ENCODE measurements around the gene ATP8B4. TPM values are rescaled to one million over a fixed set of nuclear protein-coding genes. Genes with fewer than 3 reads are reported as not detected.

Gene ATP8B4
- total RNA-seq, 6 experiments from 2014 or later, result 0.31 to 1.6 (median 0.91) TPM

DNA sequence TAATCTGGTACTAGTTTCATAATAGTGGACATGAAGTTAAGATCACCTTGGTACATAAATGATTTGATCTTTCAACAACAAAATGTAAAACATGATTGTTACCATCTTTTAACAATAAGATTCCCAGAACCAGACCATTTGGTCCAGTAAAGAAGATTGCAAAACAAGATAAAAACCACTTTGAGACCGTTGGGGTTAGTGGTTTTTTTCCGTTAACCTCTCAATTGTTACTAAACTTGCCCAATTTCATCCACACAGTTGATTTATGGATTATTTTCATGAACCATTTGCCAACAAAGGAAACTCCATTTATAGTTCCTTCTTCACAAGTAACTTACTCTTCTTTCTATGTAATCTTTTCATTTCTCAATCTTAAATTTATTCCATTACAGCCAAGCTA, 53.8 kb downstream of the ATP8B4 start:
- no peak overlapping the region for H3K27ac Mint-ChIP-seq
- no peaks in the 10 kb centered on the region for H3K9me3 Mint-ChIP-seq
- no peak overlapping the region for H3K4me3 Mint-ChIP-seq
- H3K4me1 Mint-ChIP-seq (ENCODE audit: low read depth), result peaks cover 8% of the 10 kb centered on the region; the same call in 1 of the 2 replicates
- peaks cover 2% of the 10 kb centered on the region; the same call in 1 of the 2 replicates for H3K27me3 Mint-ChIP-seq (ENCODE audit: insufficient read depth)
- no peaks in the 10 kb centered on the region for H3K36me3 Mint-ChIP-seq (ENCODE audit: low read depth)
- TF ChIP-seq, protein P1, sequence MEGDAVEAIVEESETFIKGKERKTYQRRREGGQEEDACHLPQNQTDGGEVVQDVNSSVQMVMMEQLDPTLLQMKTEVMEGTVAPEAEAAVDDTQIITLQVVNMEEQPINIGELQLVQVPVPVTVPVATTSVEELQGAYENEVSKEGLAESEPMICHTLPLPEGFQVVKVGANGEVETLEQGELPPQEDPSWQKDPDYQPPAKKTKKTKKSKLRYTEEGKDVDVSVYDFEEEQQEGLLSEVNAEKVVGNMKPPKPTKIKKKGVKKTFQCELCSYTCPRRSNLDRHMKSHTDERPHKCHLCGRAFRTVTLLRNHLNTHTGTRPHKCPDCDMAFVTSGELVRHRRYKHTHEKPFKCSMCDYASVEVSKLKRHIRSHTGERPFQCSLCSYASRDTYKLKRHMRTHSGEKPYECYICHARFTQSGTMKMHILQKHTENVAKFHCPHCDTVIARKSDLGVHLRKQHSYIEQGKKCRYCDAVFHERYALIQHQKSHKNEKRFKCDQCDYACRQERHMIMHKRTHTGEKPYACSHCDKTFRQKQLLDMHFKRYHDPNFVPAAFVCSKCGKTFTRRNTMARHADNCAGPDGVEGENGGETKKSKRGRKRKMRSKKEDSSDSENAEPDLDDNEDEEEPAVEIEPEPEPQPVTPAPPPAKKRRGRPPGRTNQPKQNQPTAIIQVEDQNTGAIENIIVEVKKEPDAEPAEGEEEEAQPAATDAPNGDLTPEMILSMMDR (IDR thresholded peaks at IDR 0.05), result no peak
- no peak for DNase-seq

DNA sequence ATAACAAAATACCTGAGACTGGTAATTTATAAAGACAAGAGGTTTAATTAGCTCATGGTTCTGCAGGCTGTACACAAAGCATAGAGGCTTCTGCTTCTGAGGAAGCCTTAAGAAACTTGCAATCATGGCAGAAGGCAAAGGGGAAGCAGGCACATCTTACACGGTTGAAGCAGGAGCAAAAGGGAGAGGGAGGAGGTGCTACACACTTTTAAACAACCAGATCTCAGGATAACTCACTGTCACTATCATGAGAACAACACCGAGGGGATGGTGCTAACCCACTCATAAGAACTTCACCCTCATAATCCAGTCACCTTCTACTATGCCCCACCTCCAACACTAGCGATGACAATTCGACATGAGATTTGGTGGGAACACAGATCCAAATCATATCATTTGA, 54.4 kb downstream of the ATP8B4 start:
- DNase-seq, result no peak
- H3K4me1 Mint-ChIP-seq (ENCODE audit: low read depth), result peaks cover 8% of the 10 kb centered on the region; the same call in 1 of the 2 replicates
- no peaks in the 10 kb centered on the region for H3K9me3 Mint-ChIP-seq

DNA sequence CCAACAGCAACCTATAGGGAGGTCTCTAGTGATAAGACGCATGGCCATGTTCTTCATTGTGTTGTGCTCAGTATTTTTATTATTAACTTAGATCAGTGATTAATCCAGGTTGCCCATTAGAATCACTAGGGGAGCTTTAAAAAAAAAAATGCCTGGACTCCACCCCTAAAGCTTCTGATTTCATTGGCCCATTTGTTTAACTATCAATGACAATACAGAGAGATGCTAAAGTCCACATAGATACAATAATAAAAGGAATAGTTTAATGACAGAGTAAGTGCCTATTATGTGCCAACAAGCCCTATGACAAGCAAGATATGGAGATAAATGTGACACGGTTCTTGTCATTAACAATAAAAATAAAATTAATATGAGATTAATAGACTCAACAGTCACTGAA, 55.8 kb downstream of the ATP8B4 start:
- no peak overlapping the region for H3K27ac Mint-ChIP-seq
- H3K27me3 Mint-ChIP-seq (ENCODE audit: insufficient read depth), result peaks cover 2% of the 10 kb centered on the region; the same call in 1 of the 2 replicates
- peaks cover 13% of the 10 kb centered on the region for H3K4me1 Mint-ChIP-seq (ENCODE audit: low read depth)
- no peak for DNase-seq
- no peaks in the 10 kb centered on the region for H3K9me3 Mint-ChIP-seq
- no peaks in the 10 kb centered on the region for H3K36me3 Mint-ChIP-seq (ENCODE audit: low read depth)
- no peak overlapping the region for H3K4me3 Mint-ChIP-seq
- TF ChIP-seq, protein P1 (IDR thresholded peaks at IDR 0.05), result no peak

More for the DNA sequence above, 54.4 kb downstream of the ATP8B4 start:
- Mint-ChIP-seq H3K4me3 (no peak overlapping the region), H3K27me3 (ENCODE audit: insufficient read depth) (peaks cover 2% of the 10 kb centered on the region; the same call in 1 of the 2 replicates), H3K27ac (no peak overlapping the region), H3K36me3 (ENCODE audit: low read depth) (no peaks in the 10 kb centered on the region)
- TF ChIP-seq, protein P1 (IDR thresholded peaks at IDR 0.05), result no peak

DNA sequence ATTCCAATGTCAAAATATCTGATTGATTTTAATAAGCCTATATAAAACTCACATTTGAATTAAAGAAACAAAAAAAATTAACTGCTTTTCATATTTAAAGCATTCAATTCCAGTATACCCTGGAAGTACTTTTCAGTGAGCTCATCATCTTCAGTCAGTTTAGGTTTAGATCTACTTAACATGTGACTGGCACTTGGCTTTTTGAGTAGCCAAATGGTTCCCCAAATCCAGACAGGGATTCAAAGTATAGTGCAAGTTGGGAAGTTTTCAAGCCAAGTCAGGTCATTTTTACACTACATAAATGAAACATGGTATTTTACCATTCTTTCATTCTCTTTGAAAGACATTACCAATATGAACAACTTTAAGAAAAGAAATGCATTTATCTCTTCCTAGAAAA, 57.5 kb downstream of the ATP8B4 start:
- H3K36me3 Mint-ChIP-seq (ENCODE audit: low read depth), result no peaks in the 10 kb centered on the region
- no peak overlapping the region for H3K4me3 Mint-ChIP-seq
- TF ChIP-seq, protein P1 (IDR thresholded peaks at IDR 0.05), result no peak
- no peaks in the 10 kb centered on the region; the same call in 1 of the 2 replicates for H3K27me3 Mint-ChIP-seq (ENCODE audit: insufficient read depth)
- no peaks in the 10 kb centered on the region for H3K9me3 Mint-ChIP-seq
- no peak overlapping the region for H3K27ac Mint-ChIP-seq
- DNase-seq, result no peak
- H3K4me1 Mint-ChIP-seq (ENCODE audit: low read depth), result peaks cover 13% of the 10 kb centered on the region

DNA sequence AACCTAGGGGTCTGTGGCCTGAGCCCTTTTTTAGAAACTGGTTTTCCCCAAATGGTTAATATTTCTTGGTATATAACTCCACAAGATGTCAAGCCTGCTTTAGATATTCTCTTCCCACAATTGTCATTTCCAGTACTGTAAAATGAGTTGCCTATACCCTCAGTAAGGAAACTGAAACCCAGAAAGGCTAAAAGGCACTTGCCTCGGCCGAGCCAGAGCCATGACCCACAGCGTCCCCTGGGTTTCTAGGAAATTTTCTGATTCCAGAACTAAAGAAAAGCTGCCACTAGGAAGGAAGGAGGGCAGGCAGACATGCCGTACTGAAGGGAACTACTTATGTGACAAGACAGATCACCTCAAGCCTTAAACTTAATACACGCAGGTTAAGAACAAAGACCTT, 59.1 kb downstream of the ATP8B4 start:
- no peak for DNase-seq
- Mint-ChIP-seq H3K4me3 (no peak overlapping the region), H3K27me3 (ENCODE audit: insufficient read depth) (no peaks in the 10 kb centered on the region; the same call in 1 of the 2 replicates), H3K9me3 (no peaks in the 10 kb centered on the region), H3K36me3 (ENCODE audit: low read depth) (no peaks in the 10 kb centered on the region; the same call in 1 of the 2 replicates), H3K4me1 (ENCODE audit: low read depth) (peaks cover 27% of the 10 kb centered on the region), H3K27ac (no peak overlapping the region)
- TF ChIP-seq, protein P1 (IDR thresholded peaks at IDR 0.05), result no peak

Measured in HFFc6 (cell line).